Progenitor cell of endocrine pancreas (in vitro differentiated cells): ENCODE results near the gene MACROD1. TPM values are rescaled to one million over a fixed set of nuclear protein-coding genes. Genes with fewer than 3 reads are reported as not detected.

ENCODE experiments used
- DNase-seq: peaks from one replicate; pipeline ENCODE4 v3.0.0; 2021; ENCODE audit warnings: low spot score; ENCODE audit not compliant: unreplicated experiment
- H3K27ac Mint-ChIP-seq: 2 replicates; pipeline ENCODE4 v1.8.0; 2021; ENCODE audit warnings: mild to moderate bottlenecking, moderate library complexity, mixed read lengths
- H3K27me3 Mint-ChIP-seq: 2 replicates; pipeline ENCODE4 v1.8.0; 2021; ENCODE audit warnings: mixed read lengths
- H3K36me3 Mint-ChIP-seq: 2 replicates; pipeline ENCODE4 v1.8.0; 2022; ENCODE audit warnings: mixed read lengths; ENCODE audit not compliant: insufficient read depth
- H3K4me1 Mint-ChIP-seq: 2 replicates; pipeline ENCODE4 v1.8.0; 2021; ENCODE audit warnings: low read depth, mixed read lengths
- H3K4me3 Mint-ChIP-seq: 2 replicates; pipeline ENCODE4 v1.8.0; 2021; ENCODE audit warnings: low read depth, mild to moderate bottlenecking, moderate library complexity, mixed read lengths
- H3K9me3 Mint-ChIP-seq: 2 replicates; pipeline ENCODE4 v1.8.0; 2021; ENCODE audit warnings: low read depth, mixed read lengths
- CTCF ChIP-seq: fragments of 200-600 bp; sonication (generic); IDR thresholded peaks from one replicate; pipeline ENCODE4 v1.5.0; 2021; ENCODE audit warnings: antibody characterized with exemption, mild to moderate bottlenecking; ENCODE audit not compliant: unreplicated experiment
- total RNA-seq: library from RNA; stranded (reverse); gene quantifications from 2 replicates; pipeline ENCODE4 v1.2.1, GENCODE V29; 2021

Gene MACROD1
- total RNA-seq, 1 donor from 2014 or later, result 28.0 TPM

- no peak overlapping the region for H3K4me3 Mint-ChIP-seq
- H3K27me3 Mint-ChIP-seq, result peaks cover 8% of the 10 kb centered on the region
- no peaks in the 10 kb centered on the region for H3K36me3 Mint-ChIP-seq
- no peak for DNase-seq
- no peak for TF ChIP-seq CTCF
- no peaks in the 10 kb centered on the region for H3K9me3 Mint-ChIP-seq
- H3K4me1 Mint-ChIP-seq, result no peaks in the 10 kb centered on the region
- H3K27ac Mint-ChIP-seq, result no peak overlapping the region
These were observed 9.5 kb downstream of the MACROD1 start for GRCh38 chr11:64156235-64157011.

DNA sequence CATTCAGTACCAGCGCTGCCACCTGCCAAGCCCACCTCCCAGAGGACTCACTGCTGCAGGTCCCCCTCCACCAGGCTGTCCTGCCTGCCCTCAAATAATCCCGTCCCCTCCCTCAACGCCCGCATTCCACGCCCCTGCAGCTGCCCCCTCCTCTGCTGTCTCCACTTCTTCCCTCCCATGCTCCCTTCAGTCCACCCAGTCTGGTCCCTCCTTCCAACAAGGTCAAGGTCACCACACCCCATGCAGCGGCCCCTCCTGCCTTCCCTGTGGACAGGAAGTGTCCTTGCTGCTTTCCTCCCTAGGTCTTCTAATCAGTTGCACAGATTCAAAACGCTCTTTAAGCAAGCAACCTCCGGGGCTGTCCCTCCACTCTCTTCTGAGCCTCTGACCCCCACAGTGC, 12.1 kb downstream of the MACROD1 start:
- Mint-ChIP-seq H3K4me3 (no peak overlapping the region), H3K4me1 (no peaks in the 10 kb centered on the region), H3K27ac (no peak overlapping the region), H3K27me3 (peaks cover 13% of the 10 kb centered on the region), H3K36me3 (peaks cover under 1% of the 10 kb centered on the region), H3K9me3 (no peaks in the 10 kb centered on the region)
- no peak for TF ChIP-seq CTCF
- no peak for DNase-seq

GRCh38 chr11:64152841-64153691, 12.8 kb downstream of the MACROD1 start:
- H3K27me3 Mint-ChIP-seq, result peaks cover 18% of the 10 kb centered on the region
- no peak overlapping the region for H3K4me3 Mint-ChIP-seq
- DNase-seq, result peak; percentile 58
- peak; percentile 100 for TF ChIP-seq CTCF
- H3K9me3 Mint-ChIP-seq, result no peaks in the 10 kb centered on the region
- peaks cover 4% of the 10 kb centered on the region for H3K36me3 Mint-ChIP-seq
- peaks cover 2% of the 10 kb centered on the region for H3K4me1 Mint-ChIP-seq
- H3K27ac Mint-ChIP-seq, result no peak overlapping the region

GRCh38 chr11:64151337-64151736, 14.6 kb downstream of the MACROD1 start:
- TF ChIP-seq CTCF, result no peak
- H3K36me3 Mint-ChIP-seq, result peaks cover 4% of the 10 kb centered on the region
- peaks cover 2% of the 10 kb centered on the region for H3K4me1 Mint-ChIP-seq
- H3K4me3 Mint-ChIP-seq, result no peak overlapping the region
- no peaks in the 10 kb centered on the region for H3K9me3 Mint-ChIP-seq
- DNase-seq, result no peak
- peaks cover 20% of the 10 kb centered on the region for H3K27me3 Mint-ChIP-seq
- no peak overlapping the region for H3K27ac Mint-ChIP-seq

GRCh38 chr11:64150481-64151239, 15.3 kb downstream of the MACROD1 start:
- H3K9me3 Mint-ChIP-seq, result no peaks in the 10 kb centered on the region
- no peak overlapping the region for H3K27ac Mint-ChIP-seq
- H3K27me3 Mint-ChIP-seq, result peaks cover 20% of the 10 kb centered on the region
- no peak overlapping the region for H3K4me3 Mint-ChIP-seq
- no peak for TF ChIP-seq CTCF
- H3K4me1 Mint-ChIP-seq, result peaks cover 2% of the 10 kb centered on the region
- H3K36me3 Mint-ChIP-seq, result peaks cover 4% of the 10 kb centered on the region
- no peak for DNase-seq
